MM.1S (cell line): ENCODE measurements around the gene FOXN3.

ENCODE experiments used
- DNase-seq: peaks from one replicate; pipeline ENCODE4 v3.0.0-alpha.2; 2015
- H2AFZ ChIP-seq: fragments of 300-600 bp; sonication (generic); 2 replicates; pipeline ENCODE4 v1.6.0; 2016; ENCODE audit warnings: antibody characterized with exemption, low read length
- H3F3A ChIP-seq: fragments of 300-600 bp; sonication (generic); 2 replicates; pipeline ENCODE4 v1.6.1; 2016; ENCODE audit warnings: mild to moderate bottlenecking, antibody characterized with exemption, low read length, moderate library complexity, mixed read lengths; ENCODE audit not compliant: insufficient read depth
- H3K27ac ChIP-seq: fragments of 300-600 bp; sonication (generic); 2 replicates; pipeline ENCODE4 v1.5.1; 2016; ENCODE audit warnings: mild to moderate bottlenecking, low read length
- H3K27me3 ChIP-seq: fragments of 300-600 bp; sonication (generic); replicated peaks from 2 replicates; pipeline ENCODE4 v1.6.0; 2016; ENCODE audit warnings: low read length; ENCODE audit not compliant: insufficient read depth
- H3K36me3 ChIP-seq: fragments of 300-600 bp; sonication (generic); replicated peaks from 2 replicates; pipeline ENCODE4 v1.6.1; 2016; ENCODE audit warnings: mild to moderate bottlenecking, low read length, mixed read lengths; ENCODE audit not compliant: insufficient read depth
- H3K4me1 ChIP-seq: fragments of 300-600 bp; sonication (generic); 2 replicates; pipeline ENCODE4 v1.6.1; 2016; ENCODE audit warnings: low read length, mixed read lengths
- H3K4me2 ChIP-seq: fragments of 300-600 bp; sonication (generic); 2 replicates; pipeline ENCODE4 v1.6.0; 2016; ENCODE audit warnings: low read depth, low read length
- H3K4me3 ChIP-seq: fragments of 300-600 bp; sonication (generic); 2 replicates; pipeline ENCODE4 v1.5.1; 2016; ENCODE audit warnings: low read length, mixed read lengths
- H3K79me2 ChIP-seq: fragments of 300-600 bp; sonication (generic); 2 replicates; pipeline ENCODE4 v1.6.1; 2016; ENCODE audit warnings: mixed run types, low read length, mixed read lengths
- H3K9ac ChIP-seq: fragments of 300-600 bp; sonication (generic); 2 replicates; pipeline ENCODE4 v1.6.1; 2016; ENCODE audit warnings: low read length, mixed read lengths
- H3K9me2 ChIP-seq: fragments of 300-600 bp; sonication (generic); replicated peaks from 2 replicates; pipeline ENCODE4 v1.6.1; 2016; ENCODE audit warnings: mild to moderate bottlenecking, low read length, mixed read lengths; ENCODE audit not compliant: insufficient read depth
- H3K9me3 ChIP-seq: fragments of 300-600 bp; sonication (generic); replicated peaks from 2 replicates; pipeline ENCODE4 v1.6.1; 2016; ENCODE audit warnings: mild to moderate bottlenecking, low read length, mixed read lengths; ENCODE audit not compliant: insufficient read depth
- H4K20me1 ChIP-seq: fragments of 300-600 bp; sonication (generic); 2 replicates; pipeline ENCODE4 v1.6.1; 2016; ENCODE audit warnings: mild to moderate bottlenecking, low read length, moderate library complexity, mixed read lengths; ENCODE audit not compliant: insufficient read depth
- EZH2 ChIP-seq: fragments of 300-600 bp; sonication (generic); optimal IDR thresholded peaks from 2 replicates; pipeline ENCODE3; 2017; ENCODE audit warnings: low read depth, mild to moderate bottlenecking, antibody characterized with exemption, low read length, mixed read lengths
- EZH2phosphoT487 ChIP-seq: fragments of 300-600 bp; sonication (generic); IDR thresholded peaks from 2 replicates; pipeline ENCODE4 v1.6.1; 2018; ENCODE audit warnings: antibody characterized with exemption, low read length
- TF ChIP-seq, protein P1 (sequence below): fragments of 300-600 bp; sonication (generic); IDR thresholded peaks from 2 replicates; pipeline ENCODE4 v1.5.1; 2016; ENCODE audit warnings: antibody characterized with exemption, low read length, mixed read lengths

The FOXN3 gene

DNA sequence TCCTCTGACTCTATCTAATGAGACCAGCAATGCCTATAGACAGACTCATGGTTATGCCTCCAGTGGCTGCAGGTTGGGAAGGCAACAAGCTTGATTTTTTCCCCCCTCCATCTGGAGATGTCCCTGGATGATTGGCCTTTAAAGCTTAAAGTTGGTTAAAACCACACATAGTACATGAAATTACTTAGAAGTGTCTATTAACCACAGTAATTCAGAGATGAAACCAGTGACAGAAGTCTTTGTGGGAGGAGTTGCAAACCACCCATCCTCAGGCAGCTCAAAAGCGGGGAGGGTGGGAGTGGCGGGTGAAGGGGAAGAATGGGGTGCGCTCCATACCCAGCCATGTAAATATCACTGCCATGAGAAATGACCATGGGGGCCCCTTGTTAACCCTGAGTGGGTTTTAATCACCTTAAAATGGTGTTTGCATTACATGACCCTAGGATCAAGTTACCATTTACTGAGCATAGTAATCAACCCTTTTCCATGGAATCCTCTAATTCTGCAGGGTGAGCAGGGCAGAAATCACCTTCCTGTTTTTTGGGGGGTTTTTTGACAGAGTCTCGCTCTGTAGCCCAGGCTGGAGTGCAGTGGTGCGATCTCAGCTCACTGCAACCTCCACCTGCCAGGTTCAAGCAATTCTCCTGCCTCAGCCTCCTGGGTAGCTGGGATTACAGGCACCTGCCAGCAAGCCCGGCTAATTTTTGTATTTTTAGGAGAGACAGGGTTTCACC is 133.5 kb downstream of the FOXN3 start:
- no peaks in the 10 kb centered on the region for H3K36me3 ChIP-seq
- no peak overlapping the region for H3K4me3 ChIP-seq
- no peaks in the 10 kb centered on the region for H3K27me3 ChIP-seq
- no peaks in the 10 kb centered on the region for H3K4me1 ChIP-seq
- H3F3A ChIP-seq = no peaks in the 10 kb centered on the region
- H2AFZ ChIP-seq = no peak overlapping the region
- peaks cover 16% of the 10 kb centered on the region for H3K79me2 ChIP-seq
- H3K9me3 ChIP-seq = no peaks in the 10 kb centered on the region
- H4K20me1 ChIP-seq = no peaks in the 10 kb centered on the region
- no peaks in the 10 kb centered on the region for H3K9me2 ChIP-seq
- H3K27ac ChIP-seq = no peak overlapping the region
- TF ChIP-seq EZH2phosphoT487 = no peak
- H3K9ac ChIP-seq = no peak overlapping the region
- no peak for DNase-seq
- H3K4me2 ChIP-seq = no peak overlapping the region

DNA sequence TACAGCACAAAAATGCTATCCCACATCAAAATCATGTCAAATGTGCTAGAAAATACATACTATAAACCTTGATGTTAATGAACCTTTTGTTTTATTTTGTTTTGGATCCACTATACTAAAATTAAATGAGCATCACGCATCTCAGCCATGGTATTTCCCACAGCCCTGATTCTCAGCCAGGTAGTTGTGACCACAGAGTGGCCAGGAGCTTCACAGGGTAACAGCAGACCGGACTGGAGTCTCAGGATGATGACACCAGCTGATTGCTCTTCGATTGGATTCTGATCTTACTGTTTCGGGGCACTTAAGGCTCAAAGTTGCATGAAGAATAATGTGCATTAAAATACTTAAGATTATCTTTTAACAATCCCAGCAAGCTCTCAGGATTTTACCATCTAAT is 134.8 kb downstream of the FOXN3 start:
- Histone ChIP-seq H3K27me3 (no peaks in the 10 kb centered on the region), H3K4me3 (no peak overlapping the region), H3K9me3 (no peaks in the 10 kb centered on the region), H3K9me2 (no peaks in the 10 kb centered on the region), H2AFZ (no peak overlapping the region), H3K79me2 (peaks cover 16% of the 10 kb centered on the region), H3K4me2 (no peak overlapping the region), H3K27ac (no peak overlapping the region), H3K36me3 (no peaks in the 10 kb centered on the region), H3F3A (no peaks in the 10 kb centered on the region), H4K20me1 (no peaks in the 10 kb centered on the region), H3K9ac (no peak overlapping the region), H3K4me1 (no peaks in the 10 kb centered on the region)
- TF ChIP-seq EZH2 (no peak), EZH2phosphoT487 (no peak)
- no peak for DNase-seq

DNA sequence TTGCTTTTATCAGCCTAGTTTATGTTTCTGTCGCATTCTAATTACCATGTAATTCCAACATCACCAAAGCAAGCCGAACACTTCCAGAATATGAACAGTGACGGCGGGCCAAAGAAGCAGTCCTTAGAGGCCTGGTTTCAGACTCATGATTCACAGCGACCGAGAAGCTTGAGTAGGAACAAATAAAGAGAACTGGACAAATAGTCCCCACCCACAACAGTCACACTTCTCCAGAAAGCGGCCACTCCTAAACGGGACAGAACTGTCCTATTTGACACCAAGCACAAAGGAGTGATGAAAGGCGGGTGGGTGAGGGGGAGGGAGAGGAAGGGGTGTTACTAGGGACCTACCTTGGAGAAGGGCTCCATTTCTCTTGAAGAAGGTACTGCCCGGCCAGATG is 136.4 kb downstream of the FOXN3 start:
- no peak overlapping the region for H2AFZ ChIP-seq
- TF ChIP-seq EZH2phosphoT487 (no peak), EZH2 (no peak)
- TF ChIP-seq, protein P1, sequence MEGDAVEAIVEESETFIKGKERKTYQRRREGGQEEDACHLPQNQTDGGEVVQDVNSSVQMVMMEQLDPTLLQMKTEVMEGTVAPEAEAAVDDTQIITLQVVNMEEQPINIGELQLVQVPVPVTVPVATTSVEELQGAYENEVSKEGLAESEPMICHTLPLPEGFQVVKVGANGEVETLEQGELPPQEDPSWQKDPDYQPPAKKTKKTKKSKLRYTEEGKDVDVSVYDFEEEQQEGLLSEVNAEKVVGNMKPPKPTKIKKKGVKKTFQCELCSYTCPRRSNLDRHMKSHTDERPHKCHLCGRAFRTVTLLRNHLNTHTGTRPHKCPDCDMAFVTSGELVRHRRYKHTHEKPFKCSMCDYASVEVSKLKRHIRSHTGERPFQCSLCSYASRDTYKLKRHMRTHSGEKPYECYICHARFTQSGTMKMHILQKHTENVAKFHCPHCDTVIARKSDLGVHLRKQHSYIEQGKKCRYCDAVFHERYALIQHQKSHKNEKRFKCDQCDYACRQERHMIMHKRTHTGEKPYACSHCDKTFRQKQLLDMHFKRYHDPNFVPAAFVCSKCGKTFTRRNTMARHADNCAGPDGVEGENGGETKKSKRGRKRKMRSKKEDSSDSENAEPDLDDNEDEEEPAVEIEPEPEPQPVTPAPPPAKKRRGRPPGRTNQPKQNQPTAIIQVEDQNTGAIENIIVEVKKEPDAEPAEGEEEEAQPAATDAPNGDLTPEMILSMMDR = no peak
- no peak overlapping the region for H3K9ac ChIP-seq
- H3K4me3 ChIP-seq = no peak overlapping the region
- H4K20me1 ChIP-seq = no peaks in the 10 kb centered on the region
- H3K27me3 ChIP-seq = no peaks in the 10 kb centered on the region
- no peaks in the 10 kb centered on the region for H3K9me3 ChIP-seq
- no peaks in the 10 kb centered on the region for H3F3A ChIP-seq
- no peaks in the 10 kb centered on the region for H3K9me2 ChIP-seq
- no peaks in the 10 kb centered on the region for H3K36me3 ChIP-seq
- DNase-seq = no peak
- no peaks in the 10 kb centered on the region for H3K4me1 ChIP-seq
- H3K4me2 ChIP-seq = no peak overlapping the region
- H3K79me2 ChIP-seq = peaks cover 11% of the 10 kb centered on the region
- no peak overlapping the region for H3K27ac ChIP-seq

DNA sequence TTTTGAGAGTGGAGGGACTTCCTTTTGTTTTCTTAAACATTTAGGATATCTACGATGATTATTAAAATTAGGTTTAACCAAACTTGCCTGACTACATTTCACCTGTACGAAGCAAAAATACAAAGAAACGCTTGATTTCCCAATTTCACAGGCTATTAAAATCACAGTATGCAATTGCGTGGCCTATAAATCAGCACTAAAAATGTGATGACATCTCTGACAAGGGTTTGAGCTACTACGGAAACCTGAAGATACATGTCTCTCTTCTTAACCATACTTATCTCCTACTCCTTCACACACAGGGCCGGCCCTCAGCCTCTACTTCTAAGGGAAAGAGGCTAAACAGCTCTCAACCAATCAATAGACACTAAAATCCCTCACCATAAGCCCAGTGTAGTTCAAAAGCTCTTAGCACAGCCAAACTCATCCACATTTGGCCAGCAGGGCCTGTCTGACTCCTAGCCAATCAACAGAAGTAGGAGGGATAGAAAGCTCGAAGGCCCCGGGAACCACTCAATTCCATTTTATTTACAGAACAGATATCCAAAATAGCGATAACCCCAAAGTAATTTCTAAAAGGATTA is 137.3 kb downstream of the FOXN3 start:
- H3K4me3 ChIP-seq = no peak overlapping the region
- no peaks in the 10 kb centered on the region for H3K4me1 ChIP-seq
- TF ChIP-seq EZH2 = no peak
- no peak for TF ChIP-seq EZH2phosphoT487
- TF ChIP-seq, protein P1 = no peak
- H3K27me3 ChIP-seq = no peaks in the 10 kb centered on the region
- no peak overlapping the region for H3K27ac ChIP-seq
- H3F3A ChIP-seq = no peaks in the 10 kb centered on the region
- H3K9me2 ChIP-seq = no peaks in the 10 kb centered on the region
- no peaks in the 10 kb centered on the region for H4K20me1 ChIP-seq
- H3K79me2 ChIP-seq = peaks cover 20% of the 10 kb centered on the region
- no peak overlapping the region for H2AFZ ChIP-seq
- DNase-seq = no peak
- H3K4me2 ChIP-seq = no peak overlapping the region
- H3K9me3 ChIP-seq = no peaks in the 10 kb centered on the region
- H3K9ac ChIP-seq = no peak overlapping the region
- H3K36me3 ChIP-seq = no peaks in the 10 kb centered on the region
